ENCODE measurements around the gene KIAA1958.

Gene KIAA1958

GRCh38 chr9:112486221-112487007 lies at the start of gene KIAA1958:
TSS of gene KIAA1958 (plus strand) at chr9:112486827. CDS start at chr9:112574081, 87,254 bp downstream.
- H3K4me3 Mint-ChIP-seq, result peak within 1 kb of the TSS; percentile 99 to 100 (median 100)

GRCh38 chr9:112437406-112437805 lies 49.2 kb upstream of the KIAA1958 start:
- TF ChIP-seq CTCF (IDR thresholded peaks at IDR 0.05; ENCODE audit: unreplicated experiment in 3 of 3), result no peak
- Mint-ChIP-seq H3K9me3 (no peaks in the 10 kb centered on the region), H3K4me3 (no peak overlapping the region), H3K27ac (no peak overlapping the region), H3K36me3 (ENCODE audit: low read depth) (peaks cover 34% of the 10 kb centered on the region), H3K27me3 (ENCODE audit: low read depth) (no peaks in the 10 kb centered on the region), H3K4me1 (no peaks in the 10 kb centered on the region)

More at GRCh38 chr9:112486221-112487007, at the start of gene KIAA1958:
- Mint-ChIP-seq H3K9me3 (no peaks in the 10 kb centered on the region), H3K36me3 (ENCODE audit: low read depth) (peaks cover 11% of the 10 kb centered on the region), H3K27me3 (ENCODE audit: low read depth) (peaks cover 10% of the 10 kb centered on the region), H3K4me1 (peaks cover 35% of the 10 kb centered on the region), H3K27ac (peak within 1 kb of the TSS; percentile 87 to 98 (median 97))
- no peak for TF ChIP-seq CTCF (IDR thresholded peaks at IDR 0.05; ENCODE audit: unreplicated experiment in 3 of 3)

- H3K4me1 Mint-ChIP-seq, result no peaks in the 10 kb centered on the region
- no peaks in the 10 kb centered on the region for H3K27me3 Mint-ChIP-seq (ENCODE audit: low read depth)
- peaks cover 36% of the 10 kb centered on the region for H3K36me3 Mint-ChIP-seq (ENCODE audit: low read depth)
- H3K27ac Mint-ChIP-seq, result no peak overlapping the region
- no peaks in the 10 kb centered on the region for H3K9me3 Mint-ChIP-seq
- no peak for TF ChIP-seq CTCF (IDR thresholded peaks at IDR 0.05; ENCODE audit: unreplicated experiment in 3 of 3)
- H3K4me3 Mint-ChIP-seq, result no peak overlapping the region
These were observed 47.5 kb upstream of the KIAA1958 start for GRCh38 chr9:112439171-112439570.

- Mint-ChIP-seq H3K4me3 (no peak overlapping the region), H3K36me3 (ENCODE audit: low read depth) (peaks cover 33% of the 10 kb centered on the region), H3K27ac (no peak overlapping the region), H3K9me3 (no peaks in the 10 kb centered on the region), H3K27me3 (ENCODE audit: low read depth) (no peaks in the 10 kb centered on the region), H3K4me1 (no peaks in the 10 kb centered on the region)
- TF ChIP-seq CTCF (IDR thresholded peaks at IDR 0.05; ENCODE audit: unreplicated experiment in 3 of 3), result no peak
These were observed 46.8 kb upstream of the KIAA1958 start for GRCh38 chr9:112439825-112440224.

- Mint-ChIP-seq H3K27me3 (ENCODE audit: low read depth) (no peaks in the 10 kb centered on the region), H3K4me1 (peaks cover 14% of the 10 kb centered on the region), H3K27ac (no peak overlapping the region), H3K9me3 (no peaks in the 10 kb centered on the region), H3K36me3 (ENCODE audit: low read depth) (peaks cover 41% of the 10 kb centered on the region), H3K4me3 (no peak overlapping the region)
- peak; percentile 19 to 37 (median 21) for TF ChIP-seq CTCF (IDR thresholded peaks at IDR 0.05; ENCODE audit: unreplicated experiment in 3 of 3)
These were observed 43.4 kb upstream of the KIAA1958 start for GRCh38 chr9:112443200-112443599.

GRCh38 chr9:112443636-112444035 lies 43.0 kb upstream of the KIAA1958 start:
- H3K4me3 Mint-ChIP-seq, result no peak overlapping the region
- H3K36me3 Mint-ChIP-seq (ENCODE audit: low read depth), result peaks cover 38% of the 10 kb centered on the region
- no peak overlapping the region for H3K27ac Mint-ChIP-seq
- TF ChIP-seq CTCF (IDR thresholded peaks at IDR 0.05; ENCODE audit: unreplicated experiment in 3 of 3), result no peak
- no peaks in the 10 kb centered on the region for H3K9me3 Mint-ChIP-seq
- peaks cover 14% of the 10 kb centered on the region for H3K4me1 Mint-ChIP-seq
- no peaks in the 10 kb centered on the region for H3K27me3 Mint-ChIP-seq (ENCODE audit: low read depth)

Data from nephron (organoid).